ENCODE measurements around the gene CDC14A. TPM values are rescaled to one million over a fixed set of nuclear protein-coding genes. Genes with fewer than 3 reads are reported as not detected.

Gene CDC14A
- total and polyA plus RNA-seq, 2 donors, result 8.3 to 9.8 TPM

GRCh38 chr1:100543640-100544039, 191.3 kb downstream of the CDC14A start:
- H3K27me3 ChIP-seq (ENCODE audit: control insufficient read depth in 2 of 2, insufficient read depth in 1 of 2, low read length in 1 of 2), result peaks cover 20 to 29% of the 10 kb centered on the region in 2 donors

GRCh38 chr1:100544791-100545190, 192.5 kb downstream of the CDC14A start:
- no peak overlapping the region for H3K27ac ChIP-seq (ENCODE audit: low read depth in 1 of 2, low read length in 1 of 2)
- no peaks in the 10 kb centered on the region for H3K36me3 ChIP-seq (ENCODE audit: control insufficient read depth in 2 of 2, insufficient read depth in 2 of 2, low read length in 1 of 2)
- peaks cover 0 to 3% of the 10 kb centered on the region in 2 donors for H3K4me1 ChIP-seq (ENCODE audit: control insufficient read depth in 2 of 2, insufficient read depth in 2 of 2, low read length in 2 of 2)
- DNase-seq (ENCODE audit: low read depth in 6 of 9, low spot score in 9 of 9), result no peak
- peaks cover 11 to 18% of the 10 kb centered on the region in 2 donors for H3K27me3 ChIP-seq (ENCODE audit: control insufficient read depth in 2 of 2, insufficient read depth in 1 of 2, low read length in 1 of 2)
- no peak overlapping the region for H3K4me3 ChIP-seq (ENCODE audit: low read length in 2 of 2)
- WGBS, result 97% methylated on average over 4 of the region's 4 CpGs
- no peaks in the 10 kb centered on the region for H3K9me3 ChIP-seq (ENCODE audit: control insufficient read depth in 2 of 2, insufficient read depth in 1 of 2, low read length in 1 of 2)

More at GRCh38 chr1:100543640-100544039, 191.3 kb downstream of the CDC14A start:
- Histone ChIP-seq H3K36me3 (ENCODE audit: control insufficient read depth in 2 of 2, insufficient read depth in 2 of 2, low read length in 1 of 2) (no peaks in the 10 kb centered on the region), H3K9me3 (ENCODE audit: control insufficient read depth in 2 of 2, insufficient read depth in 1 of 2, low read length in 1 of 2) (no peaks in the 10 kb centered on the region), H3K4me3 (ENCODE audit: low read length in 2 of 2) (no peak overlapping the region), H3K27ac (ENCODE audit: low read depth in 1 of 2, low read length in 1 of 2) (no peak overlapping the region), H3K4me1 (ENCODE audit: control insufficient read depth in 2 of 2, insufficient read depth in 2 of 2, low read length in 2 of 2) (peaks cover 5 to 9% of the 10 kb centered on the region in 2 donors)
- DNase-seq (ENCODE audit: low read depth in 6 of 9, low spot score in 9 of 9), result peak in 2 of 9 donors; percentile 33 to 56
- WGBS, result 76% methylated on average over 2 of the region's 2 CpGs

GRCh38 chr1:100545855-100546254, 193.5 kb downstream of the CDC14A start:
- no peak overlapping the region for H3K4me3 ChIP-seq (ENCODE audit: low read length in 2 of 2)
- H3K27me3 ChIP-seq (ENCODE audit: control insufficient read depth in 2 of 2, insufficient read depth in 1 of 2, low read length in 1 of 2), result peaks cover 3 to 7% of the 10 kb centered on the region in 2 donors
- no peaks in the 10 kb centered on the region for H3K4me1 ChIP-seq (ENCODE audit: control insufficient read depth in 2 of 2, insufficient read depth in 2 of 2, low read length in 2 of 2)
- 100% methylated on average over 1 of the region's 1 CpG for WGBS
- no peak for DNase-seq (ENCODE audit: low read depth in 6 of 9, low spot score in 9 of 9)
- H3K27ac ChIP-seq (ENCODE audit: low read depth in 1 of 2, low read length in 1 of 2), result no peak overlapping the region
- no peaks in the 10 kb centered on the region for H3K9me3 ChIP-seq (ENCODE audit: control insufficient read depth in 2 of 2, insufficient read depth in 1 of 2, low read length in 1 of 2)
- H3K36me3 ChIP-seq (ENCODE audit: control insufficient read depth in 2 of 2, insufficient read depth in 2 of 2, low read length in 1 of 2), result no peaks in the 10 kb centered on the region

GRCh38 chr1:100552031-100552430, 199.7 kb downstream of the CDC14A start:
- no peak for DNase-seq (ENCODE audit: low read depth in 6 of 9, low spot score in 9 of 9)
- Histone ChIP-seq H3K4me1 (ENCODE audit: control insufficient read depth in 2 of 2, insufficient read depth in 2 of 2, low read length in 2 of 2) (no peaks in the 10 kb centered on the region), H3K4me3 (ENCODE audit: low read length in 2 of 2) (no peak overlapping the region), H3K27ac (ENCODE audit: low read depth in 1 of 2, low read length in 1 of 2) (no peak overlapping the region), H3K9me3 (ENCODE audit: control insufficient read depth in 2 of 2, insufficient read depth in 1 of 2, low read length in 1 of 2) (peaks cover 0 to 4% of the 10 kb centered on the region in 2 donors), H3K36me3 (ENCODE audit: control insufficient read depth in 2 of 2, insufficient read depth in 2 of 2, low read length in 1 of 2) (no peaks in the 10 kb centered on the region), H3K27me3 (ENCODE audit: control insufficient read depth in 2 of 2, insufficient read depth in 1 of 2, low read length in 1 of 2) (no peaks in the 10 kb centered on the region)
- WGBS, result 92% methylated on average over 2 of the region's 2 CpGs

GRCh38 chr1:100552922-100553321, 200.6 kb downstream of the CDC14A start:
- WGBS, result 97% methylated on average over 2 of the region's 2 CpGs

GRCh38 chr1:100556181-100556580, 203.9 kb downstream of the CDC14A start:
- 89% methylated on average over 1 of the region's 1 CpG for WGBS
- H3K4me3 ChIP-seq (ENCODE audit: low read length in 2 of 2), result no peak overlapping the region
- H3K9me3 ChIP-seq (ENCODE audit: control insufficient read depth in 2 of 2, insufficient read depth in 1 of 2, low read length in 1 of 2), result peaks cover 0 to 4% of the 10 kb centered on the region in 2 donors
- no peaks in the 10 kb centered on the region for H3K36me3 ChIP-seq (ENCODE audit: control insufficient read depth in 2 of 2, insufficient read depth in 2 of 2, low read length in 1 of 2)
- H3K4me1 ChIP-seq (ENCODE audit: control insufficient read depth in 2 of 2, insufficient read depth in 2 of 2, low read length in 2 of 2), result no peaks in the 10 kb centered on the region
- H3K27me3 ChIP-seq (ENCODE audit: control insufficient read depth in 2 of 2, insufficient read depth in 1 of 2, low read length in 1 of 2), result no peaks in the 10 kb centered on the region
- no peak for DNase-seq (ENCODE audit: low read depth in 6 of 9, low spot score in 9 of 9)
- no peak overlapping the region for H3K27ac ChIP-seq (ENCODE audit: low read depth in 1 of 2, low read length in 1 of 2)

More at GRCh38 chr1:100552922-100553321, 200.6 kb downstream of the CDC14A start:
- Histone ChIP-seq H3K9me3 (ENCODE audit: control insufficient read depth in 2 of 2, insufficient read depth in 1 of 2, low read length in 1 of 2) (peaks cover 0 to 4% of the 10 kb centered on the region in 2 donors), H3K27me3 (ENCODE audit: control insufficient read depth in 2 of 2, insufficient read depth in 1 of 2, low read length in 1 of 2) (no peaks in the 10 kb centered on the region), H3K36me3 (ENCODE audit: control insufficient read depth in 2 of 2, insufficient read depth in 2 of 2, low read length in 1 of 2) (no peaks in the 10 kb centered on the region), H3K4me3 (ENCODE audit: low read length in 2 of 2) (no peak overlapping the region), H3K27ac (ENCODE audit: low read depth in 1 of 2, low read length in 1 of 2) (no peak overlapping the region), H3K4me1 (ENCODE audit: control insufficient read depth in 2 of 2, insufficient read depth in 2 of 2, low read length in 2 of 2) (no peaks in the 10 kb centered on the region)
- no peak for DNase-seq (ENCODE audit: low read depth in 6 of 9, low spot score in 9 of 9)

GRCh38 chr1:100556925-100557605, 204.8 kb downstream of the CDC14A start:
- no peak for DNase-seq (ENCODE audit: low read depth in 6 of 9, low spot score in 9 of 9)
- WGBS, result 91% methylated on average over 3 of the region's 3 CpGs
- Histone ChIP-seq H3K27me3 (ENCODE audit: control insufficient read depth in 2 of 2, insufficient read depth in 1 of 2, low read length in 1 of 2) (no peaks in the 10 kb centered on the region), H3K36me3 (ENCODE audit: control insufficient read depth in 2 of 2, insufficient read depth in 2 of 2, low read length in 1 of 2) (no peaks in the 10 kb centered on the region), H3K4me3 (ENCODE audit: low read length in 2 of 2) (no peak overlapping the region), H3K9me3 (ENCODE audit: control insufficient read depth in 2 of 2, insufficient read depth in 1 of 2, low read length in 1 of 2) (peaks cover 0 to 4% of the 10 kb centered on the region in 2 donors), H3K27ac (ENCODE audit: low read depth in 1 of 2, low read length in 1 of 2) (no peak overlapping the region), H3K4me1 (ENCODE audit: control insufficient read depth in 2 of 2, insufficient read depth in 2 of 2, low read length in 2 of 2) (no peaks in the 10 kb centered on the region)

GRCh38 chr1:100557606-100557953, 205.3 kb downstream of the CDC14A start:
- Histone ChIP-seq H3K4me3 (ENCODE audit: low read length in 2 of 2) (no peak overlapping the region), H3K36me3 (ENCODE audit: control insufficient read depth in 2 of 2, insufficient read depth in 2 of 2, low read length in 1 of 2) (no peaks in the 10 kb centered on the region), H3K4me1 (ENCODE audit: control insufficient read depth in 2 of 2, insufficient read depth in 2 of 2, low read length in 2 of 2) (no peaks in the 10 kb centered on the region), H3K27ac (ENCODE audit: low read depth in 1 of 2, low read length in 1 of 2) (no peak overlapping the region), H3K27me3 (ENCODE audit: control insufficient read depth in 2 of 2, insufficient read depth in 1 of 2, low read length in 1 of 2) (no peaks in the 10 kb centered on the region), H3K9me3 (ENCODE audit: control insufficient read depth in 2 of 2, insufficient read depth in 1 of 2, low read length in 1 of 2) (peaks cover 0 to 4% of the 10 kb centered on the region in 2 donors)
- no peak for DNase-seq (ENCODE audit: low read depth in 6 of 9, low spot score in 9 of 9)

- Histone ChIP-seq H3K4me3 (ENCODE audit: low read length in 2 of 2) (no peak overlapping the region), H3K4me1 (ENCODE audit: control insufficient read depth in 2 of 2, insufficient read depth in 2 of 2, low read length in 2 of 2) (no peaks in the 10 kb centered on the region), H3K36me3 (ENCODE audit: control insufficient read depth in 2 of 2, insufficient read depth in 2 of 2, low read length in 1 of 2) (no peaks in the 10 kb centered on the region), H3K9me3 (ENCODE audit: control insufficient read depth in 2 of 2, insufficient read depth in 1 of 2, low read length in 1 of 2) (no peaks in the 10 kb centered on the region), H3K27ac (ENCODE audit: low read depth in 1 of 2, low read length in 1 of 2) (no peak overlapping the region), H3K27me3 (ENCODE audit: control insufficient read depth in 2 of 2, insufficient read depth in 1 of 2, low read length in 1 of 2) (no peaks in the 10 kb centered on the region)
- DNase-seq (ENCODE audit: low read depth in 6 of 9, low spot score in 9 of 9), result no peak
- 96% methylated on average over 3 of the region's 3 CpGs for WGBS
These were observed 213.2 kb downstream of the CDC14A start for GRCh38 chr1:100565533-100565932.
